ENCODE data around the gene ACADM. TPM values are rescaled to one million over a fixed set of nuclear protein-coding genes. Genes with fewer than 3 reads are reported as not detected.

ACADM gene
- total RNA-seq, 1 donor from 2014 or later, result 36.2 TPM

DNA sequence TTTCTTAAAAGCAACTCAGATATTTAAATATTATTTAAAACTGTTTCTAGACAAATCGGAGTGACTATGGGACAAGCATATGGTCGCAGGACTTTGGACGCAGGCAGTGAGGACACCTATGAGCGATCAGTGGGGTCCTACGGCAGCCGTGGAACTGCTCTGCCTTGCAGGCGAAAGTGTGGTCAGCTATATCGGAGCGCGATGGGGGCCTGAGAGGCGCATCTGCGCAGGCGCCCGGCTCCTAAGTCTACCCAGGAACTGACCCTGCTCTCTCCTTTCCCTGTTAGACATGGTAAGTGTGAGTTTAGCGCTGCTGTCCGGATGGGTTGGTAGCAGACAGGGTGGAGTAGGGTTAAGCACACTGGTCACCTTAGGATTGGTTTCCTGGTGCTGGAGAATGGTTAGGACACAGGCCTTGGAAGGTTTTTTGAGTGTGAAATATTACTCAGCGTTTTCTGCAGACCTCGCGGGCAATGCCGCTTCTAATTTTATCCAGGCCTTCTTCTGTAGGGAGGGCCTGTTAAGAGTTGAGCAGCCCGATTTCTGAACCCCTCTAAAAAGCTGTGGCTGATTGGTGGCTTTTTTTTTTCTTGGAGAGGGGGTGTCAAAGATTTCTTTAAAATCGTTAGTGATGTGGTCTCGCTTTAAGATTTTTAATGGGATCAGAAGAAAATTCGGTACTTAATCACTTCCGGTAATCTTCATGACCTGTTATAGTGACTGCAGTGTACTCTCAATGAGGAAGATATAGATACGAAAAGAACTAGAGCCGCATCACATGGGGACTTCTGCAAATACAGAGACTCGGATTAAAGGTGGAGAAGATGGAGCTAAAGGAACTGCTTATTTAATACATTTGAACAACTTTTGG, 61.7 kb downstream of the ACADM start, which contains the start of gene RABGGTB:
TSS of gene RABGGTB (plus strand) at position 274 of the 871 bp plus-strand sequence. CDS start at position 290, 16 bp downstream.
- H3K27ac Mint-ChIP-seq (ENCODE audit: unreplicated experiment), result peak within 1 kb of the TSS; percentile 95
- TF ChIP-seq, protein P1, sequence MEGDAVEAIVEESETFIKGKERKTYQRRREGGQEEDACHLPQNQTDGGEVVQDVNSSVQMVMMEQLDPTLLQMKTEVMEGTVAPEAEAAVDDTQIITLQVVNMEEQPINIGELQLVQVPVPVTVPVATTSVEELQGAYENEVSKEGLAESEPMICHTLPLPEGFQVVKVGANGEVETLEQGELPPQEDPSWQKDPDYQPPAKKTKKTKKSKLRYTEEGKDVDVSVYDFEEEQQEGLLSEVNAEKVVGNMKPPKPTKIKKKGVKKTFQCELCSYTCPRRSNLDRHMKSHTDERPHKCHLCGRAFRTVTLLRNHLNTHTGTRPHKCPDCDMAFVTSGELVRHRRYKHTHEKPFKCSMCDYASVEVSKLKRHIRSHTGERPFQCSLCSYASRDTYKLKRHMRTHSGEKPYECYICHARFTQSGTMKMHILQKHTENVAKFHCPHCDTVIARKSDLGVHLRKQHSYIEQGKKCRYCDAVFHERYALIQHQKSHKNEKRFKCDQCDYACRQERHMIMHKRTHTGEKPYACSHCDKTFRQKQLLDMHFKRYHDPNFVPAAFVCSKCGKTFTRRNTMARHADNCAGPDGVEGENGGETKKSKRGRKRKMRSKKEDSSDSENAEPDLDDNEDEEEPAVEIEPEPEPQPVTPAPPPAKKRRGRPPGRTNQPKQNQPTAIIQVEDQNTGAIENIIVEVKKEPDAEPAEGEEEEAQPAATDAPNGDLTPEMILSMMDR (IDR thresholded peaks at IDR 0.05), result no peak

DNA sequence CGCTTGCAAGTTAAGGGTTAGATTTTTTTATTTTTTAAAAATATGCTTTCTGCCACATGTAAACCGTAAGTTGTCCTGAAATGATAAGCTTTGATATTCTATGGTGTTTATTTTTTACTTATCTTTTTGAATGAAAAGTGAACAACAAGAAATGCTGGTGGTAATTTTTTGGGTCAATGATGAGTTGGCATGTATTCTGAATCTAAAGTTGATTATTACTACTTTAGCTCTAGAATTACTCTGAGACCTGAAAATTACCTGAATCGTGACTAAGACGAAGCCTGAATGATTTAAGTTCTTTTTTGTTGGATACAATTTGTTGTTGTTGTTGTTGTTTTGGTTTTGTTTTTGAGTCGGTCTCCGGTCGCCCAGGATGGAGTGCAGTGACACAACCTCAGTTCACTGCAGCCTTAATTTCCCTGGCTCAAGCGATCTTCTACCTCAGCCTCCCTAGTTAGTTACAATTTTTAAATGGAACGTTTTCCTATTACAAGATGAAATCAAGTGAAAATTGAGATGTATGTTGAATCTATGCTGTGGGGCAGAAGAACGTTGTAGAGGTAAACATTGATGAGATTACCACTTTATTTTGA, 62.5 kb downstream of the ACADM start:
- H3K27me3 Mint-ChIP-seq (ENCODE audit: unreplicated experiment), result no peaks in the 10 kb centered on the region
- H3K36me3 Mint-ChIP-seq (ENCODE audit: unreplicated experiment), result peaks cover 32% of the 10 kb centered on the region
- peaks cover 49% of the 10 kb centered on the region for H3K4me1 Mint-ChIP-seq (ENCODE audit: unreplicated experiment)
- H3K9me3 Mint-ChIP-seq (ENCODE audit: unreplicated experiment), result no peaks in the 10 kb centered on the region
- peak overlapping the region; percentile 95 for H3K27ac Mint-ChIP-seq (ENCODE audit: unreplicated experiment)
- no peak for DNase-seq (ENCODE audit: extremely low spot score, unreplicated experiment)
- TF ChIP-seq, protein P1 (IDR thresholded peaks at IDR 0.05), result no peak
- H3K4me3 Mint-ChIP-seq (ENCODE audit: unreplicated experiment), result peak overlapping the region; percentile 98

More for the DNA sequence above, 61.7 kb downstream of the ACADM start, which contains the start of gene RABGGTB:
- no peaks in the 10 kb centered on the region for H3K9me3 Mint-ChIP-seq (ENCODE audit: unreplicated experiment)
- DNase-seq (ENCODE audit: extremely low spot score, unreplicated experiment), result peak; percentile 98
- peaks cover 48% of the 10 kb centered on the region for H3K4me1 Mint-ChIP-seq (ENCODE audit: unreplicated experiment)
- H3K4me3 Mint-ChIP-seq (ENCODE audit: unreplicated experiment), result peak within 1 kb of the TSS; percentile 98
- H3K36me3 Mint-ChIP-seq (ENCODE audit: unreplicated experiment), result peaks cover 25% of the 10 kb centered on the region
- H3K27me3 Mint-ChIP-seq (ENCODE audit: unreplicated experiment), result no peaks in the 10 kb centered on the region

DNA sequence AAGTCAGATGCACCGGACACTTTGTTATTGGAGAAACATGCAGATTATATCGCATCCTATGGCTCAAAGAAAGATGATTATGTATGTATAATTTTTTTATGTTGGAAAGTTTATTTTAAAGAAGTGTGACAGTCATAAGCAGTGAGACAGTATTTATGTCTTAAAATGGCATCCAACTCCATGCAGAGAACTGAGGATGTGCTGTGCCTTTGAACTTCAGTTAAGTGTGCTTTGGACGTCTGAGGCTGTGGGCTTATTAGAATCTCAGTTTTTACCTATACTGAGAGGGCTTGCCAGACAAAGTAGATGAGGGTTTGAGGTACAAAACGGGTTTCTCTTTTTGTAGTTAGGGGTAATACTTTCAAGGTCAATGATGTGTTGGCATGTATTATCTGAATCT, 63.0 kb downstream of the ACADM start:
- no peaks in the 10 kb centered on the region for H3K9me3 Mint-ChIP-seq (ENCODE audit: unreplicated experiment)
- H3K4me1 Mint-ChIP-seq (ENCODE audit: unreplicated experiment), result peaks cover 51% of the 10 kb centered on the region
- no peaks in the 10 kb centered on the region for H3K27me3 Mint-ChIP-seq (ENCODE audit: unreplicated experiment)
- H3K4me3 Mint-ChIP-seq (ENCODE audit: unreplicated experiment), result peak overlapping the region; percentile 98
- peaks cover 35% of the 10 kb centered on the region for H3K36me3 Mint-ChIP-seq (ENCODE audit: unreplicated experiment)
- no peak for DNase-seq (ENCODE audit: extremely low spot score, unreplicated experiment)
- TF ChIP-seq, protein P1 (IDR thresholded peaks at IDR 0.05), result no peak
- H3K27ac Mint-ChIP-seq (ENCODE audit: unreplicated experiment), result peak overlapping the region; percentile 95

DNA sequence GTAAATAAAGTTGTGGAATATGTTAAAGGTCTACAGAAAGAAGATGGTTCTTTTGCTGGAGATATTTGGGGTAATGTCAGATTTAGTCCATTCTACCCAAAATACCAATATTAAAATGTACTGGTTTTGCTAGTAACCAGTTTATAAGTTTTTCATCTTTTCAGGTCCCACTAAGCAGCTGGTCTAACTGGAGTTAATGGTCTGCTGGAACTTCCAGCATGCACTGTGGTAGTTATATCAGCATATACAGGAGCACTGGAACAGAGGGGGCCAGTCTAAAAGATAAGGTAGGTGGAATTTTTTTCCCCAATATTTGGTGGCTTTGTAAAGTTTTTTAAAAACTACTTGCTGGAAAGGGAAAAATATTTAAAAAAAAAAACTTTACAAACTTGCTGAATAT, 65.5 kb downstream of the ACADM start:
- Mint-ChIP-seq H3K27me3 (ENCODE audit: unreplicated experiment) (no peaks in the 10 kb centered on the region), H3K36me3 (ENCODE audit: unreplicated experiment) (peaks cover 50% of the 10 kb centered on the region), H3K4me1 (ENCODE audit: unreplicated experiment) (peaks cover 51% of the 10 kb centered on the region), H3K27ac (ENCODE audit: unreplicated experiment) (peak overlapping the region; percentile 10), H3K9me3 (ENCODE audit: unreplicated experiment) (no peaks in the 10 kb centered on the region), H3K4me3 (ENCODE audit: unreplicated experiment) (no peak overlapping the region)
- TF ChIP-seq, protein P1 (IDR thresholded peaks at IDR 0.05), result no peak
- no peak for DNase-seq (ENCODE audit: extremely low spot score, unreplicated experiment)

DNA sequence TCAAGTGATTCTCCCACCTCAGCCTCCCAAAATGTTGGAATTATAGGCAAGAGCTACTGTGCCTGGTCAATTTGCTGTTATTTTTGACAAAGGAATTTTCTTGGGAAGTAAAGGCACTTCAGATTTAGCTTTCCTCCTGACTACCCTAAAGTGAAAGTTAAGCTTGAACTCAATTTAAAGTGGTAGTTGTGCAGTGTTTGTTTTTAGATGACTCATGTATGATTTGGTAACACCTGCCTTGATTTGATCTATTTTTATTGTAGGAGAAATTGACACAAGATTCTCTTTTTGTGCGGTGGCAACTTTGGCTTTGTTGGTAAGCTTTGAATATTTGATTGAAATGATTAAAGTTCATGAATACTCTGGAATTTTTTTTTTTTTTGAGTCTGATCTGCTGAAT, 66.5 kb downstream of the ACADM start:
- DNase-seq (ENCODE audit: extremely low spot score, unreplicated experiment), result no peak
- peaks cover 55% of the 10 kb centered on the region for H3K36me3 Mint-ChIP-seq (ENCODE audit: unreplicated experiment)

More for the DNA sequence above, 66.5 kb downstream of the ACADM start:
- TF ChIP-seq, protein P1 (IDR thresholded peaks at IDR 0.05), result no peak
- no peaks in the 10 kb centered on the region for H3K9me3 Mint-ChIP-seq (ENCODE audit: unreplicated experiment)
- no peak overlapping the region for H3K4me3 Mint-ChIP-seq (ENCODE audit: unreplicated experiment)
- peak overlapping the region; percentile 10 for H3K27ac Mint-ChIP-seq (ENCODE audit: unreplicated experiment)
- H3K4me1 Mint-ChIP-seq (ENCODE audit: unreplicated experiment), result peaks cover 46% of the 10 kb centered on the region
- H3K27me3 Mint-ChIP-seq (ENCODE audit: unreplicated experiment), result no peaks in the 10 kb centered on the region

Measured in osteocyte (in vitro differentiated cells).